Measurements from ENCODE around the gene CACNG1. TPM values are rescaled to one million over a fixed set of nuclear protein-coding genes. Genes with fewer than 3 reads are reported as not detected.

Gene CACNG1
- total and polyA plus RNA-seq, 8 donors = not detected

- Histone ChIP-seq H3K27me3 (no peaks in the 10 kb centered on the region), H3K9me3 (peaks cover 0 to 29% (median 27%) of the 10 kb centered on the region in 4 donors), H3K4me1 (no peaks in the 10 kb centered on the region), H3K4me3 (no peak overlapping the region), H3K27ac (no peak overlapping the region), H3K36me3 (no peaks in the 10 kb centered on the region)
- TF ChIP-seq POLR2AphosphoS5 (IDR thresholded peaks at IDR 0.05) = no peak
- TF ChIP-seq, protein P1, sequence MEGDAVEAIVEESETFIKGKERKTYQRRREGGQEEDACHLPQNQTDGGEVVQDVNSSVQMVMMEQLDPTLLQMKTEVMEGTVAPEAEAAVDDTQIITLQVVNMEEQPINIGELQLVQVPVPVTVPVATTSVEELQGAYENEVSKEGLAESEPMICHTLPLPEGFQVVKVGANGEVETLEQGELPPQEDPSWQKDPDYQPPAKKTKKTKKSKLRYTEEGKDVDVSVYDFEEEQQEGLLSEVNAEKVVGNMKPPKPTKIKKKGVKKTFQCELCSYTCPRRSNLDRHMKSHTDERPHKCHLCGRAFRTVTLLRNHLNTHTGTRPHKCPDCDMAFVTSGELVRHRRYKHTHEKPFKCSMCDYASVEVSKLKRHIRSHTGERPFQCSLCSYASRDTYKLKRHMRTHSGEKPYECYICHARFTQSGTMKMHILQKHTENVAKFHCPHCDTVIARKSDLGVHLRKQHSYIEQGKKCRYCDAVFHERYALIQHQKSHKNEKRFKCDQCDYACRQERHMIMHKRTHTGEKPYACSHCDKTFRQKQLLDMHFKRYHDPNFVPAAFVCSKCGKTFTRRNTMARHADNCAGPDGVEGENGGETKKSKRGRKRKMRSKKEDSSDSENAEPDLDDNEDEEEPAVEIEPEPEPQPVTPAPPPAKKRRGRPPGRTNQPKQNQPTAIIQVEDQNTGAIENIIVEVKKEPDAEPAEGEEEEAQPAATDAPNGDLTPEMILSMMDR (IDR thresholded peaks at IDR 0.05) = no peak
- no peak for TF ChIP-seq EP300 (IDR thresholded peaks at IDR 0.05)
- TF ChIP-seq POLR2A (IDR thresholded peaks at IDR 0.05) = no peak
- intact Hi-C loops (cut with DNase I; ENCODE audit: low total_unique reads) = no loop called here
- 79 to 85% (median 83%) methylated on average over 5 of the region's 5 CpGs for WGBS, 5 donors
- DNase-seq = no peak
Observed at GRCh38 chr17:67049025-67049739, 4.8 kb downstream of the CACNG1 start.

DNA sequence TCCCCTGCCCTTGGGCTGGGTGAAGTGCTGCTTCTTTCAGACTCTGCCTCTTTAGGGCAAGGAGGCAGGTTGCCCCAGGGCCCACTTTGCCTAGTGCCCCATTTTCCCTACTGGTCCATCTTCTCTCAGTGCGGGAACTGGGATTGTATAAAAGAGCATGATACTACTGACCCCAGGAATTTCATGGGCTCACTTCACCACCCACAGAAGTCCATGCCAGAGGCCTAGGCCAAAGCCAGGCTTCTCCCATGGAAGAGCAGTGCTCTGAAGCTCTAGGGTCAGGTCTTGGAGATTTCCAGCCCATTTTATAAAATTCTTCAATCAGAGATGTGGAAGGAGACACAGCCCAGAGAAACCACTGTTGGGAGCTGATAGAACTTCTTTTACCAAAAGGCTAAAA is 5.7 kb downstream of the CACNG1 start:
- intact Hi-C loops (cut with DNase I; ENCODE audit: low total_unique reads) = no loop called here
- Histone ChIP-seq H3K36me3 (no peaks in the 10 kb centered on the region), H3K4me3 (no peak overlapping the region), H3K27ac (no peak overlapping the region), H3K4me1 (no peaks in the 10 kb centered on the region), H3K9me3 (peaks cover 0 to 29% (median 27%) of the 10 kb centered on the region in 4 donors), H3K27me3 (no peaks in the 10 kb centered on the region)
- TF ChIP-seq POLR2AphosphoS5 (IDR thresholded peaks at IDR 0.05) (no peak), EP300 (IDR thresholded peaks at IDR 0.05) (no peak), POLR2A (IDR thresholded peaks at IDR 0.05) (no peak)
- TF ChIP-seq, protein P1 (IDR thresholded peaks at IDR 0.05) = no peak
- 80 to 100% (median 100%) methylated on average over 1 of the region's 1 CpG for WGBS, 5 donors
- no peak for DNase-seq

DNA sequence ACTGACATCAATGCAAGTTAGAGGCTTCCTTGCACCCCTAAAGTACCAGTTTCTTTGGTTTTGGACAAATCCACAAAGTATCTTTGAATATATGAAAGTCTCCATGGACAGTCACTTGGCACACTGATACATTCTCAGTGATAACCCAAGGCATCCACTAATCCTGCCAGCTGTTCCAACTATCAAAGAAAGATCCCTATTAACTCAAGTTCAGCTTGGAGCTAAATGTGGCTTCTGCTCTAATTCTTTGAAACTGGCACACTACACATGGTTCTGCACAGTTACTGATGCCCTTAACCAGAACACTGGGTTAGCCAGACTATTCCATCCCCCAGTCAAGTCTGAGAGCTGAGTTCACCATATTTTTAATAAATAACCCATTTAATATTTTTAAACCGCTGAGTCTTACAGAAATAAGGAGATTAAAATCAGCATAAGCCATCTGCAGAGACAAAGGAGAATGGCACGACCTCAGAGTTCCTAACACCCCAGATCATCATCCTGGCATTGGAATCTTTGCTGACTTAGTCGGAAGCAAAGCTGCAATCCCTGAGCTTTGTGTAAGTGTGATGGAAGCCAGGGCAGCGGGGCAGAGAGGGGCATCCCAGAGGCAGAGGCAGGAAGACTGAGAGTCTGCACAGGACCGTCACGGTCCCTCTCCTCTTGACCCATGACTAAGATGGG is 6.3 kb downstream of the CACNG1 start:
- Histone ChIP-seq H3K4me3 (no peak overlapping the region), H3K4me1 (no peaks in the 10 kb centered on the region), H3K36me3 (no peaks in the 10 kb centered on the region), H3K27me3 (no peaks in the 10 kb centered on the region), H3K9me3 (peaks cover 0 to 29% (median 27%) of the 10 kb centered on the region in 4 donors), H3K27ac (no peak overlapping the region)
- no peak for DNase-seq
- TF ChIP-seq EP300 (IDR thresholded peaks at IDR 0.05) = no peak
- TF ChIP-seq, protein P1 (IDR thresholded peaks at IDR 0.05) = no peak
- TF ChIP-seq POLR2AphosphoS5 (IDR thresholded peaks at IDR 0.05) = no peak
- no peak for TF ChIP-seq POLR2A (IDR thresholded peaks at IDR 0.05)
- intact Hi-C loops (cut with DNase I; ENCODE audit: low total_unique reads) = no loop called here
- WGBS, 5 donors = 81 to 90% (median 87%) methylated on average over 6 of the region's 6 CpGs

- H3K4me3 ChIP-seq = no peak overlapping the region
- no peaks in the 10 kb centered on the region for H3K4me1 ChIP-seq
- TF ChIP-seq POLR2A (IDR thresholded peaks at IDR 0.05) = no peak
- TF ChIP-seq EP300 (IDR thresholded peaks at IDR 0.05) = no peak
- TF ChIP-seq POLR2AphosphoS5 (IDR thresholded peaks at IDR 0.05) = no peak
- TF ChIP-seq, protein P1 (IDR thresholded peaks at IDR 0.05) = no peak
- intact Hi-C loops (cut with DNase I; ENCODE audit: low total_unique reads) = no loop called here
- peaks cover 0 to 29% (median 27%) of the 10 kb centered on the region in 4 donors for H3K9me3 ChIP-seq
- no peaks in the 10 kb centered on the region for H3K27me3 ChIP-seq
- no peaks in the 10 kb centered on the region for H3K36me3 ChIP-seq
- WGBS, 5 donors = 69 to 91% (median 77%) methylated on average over 2 to 4 of the region's 4 CpGs
- no peak overlapping the region for H3K27ac ChIP-seq
- DNase-seq = no peak
Observed at GRCh38 chr17:67051155-67051538, 6.8 kb downstream of the CACNG1 start.
